ENCODE results near the gene PDE2A.

Gene PDE2A

DNA sequence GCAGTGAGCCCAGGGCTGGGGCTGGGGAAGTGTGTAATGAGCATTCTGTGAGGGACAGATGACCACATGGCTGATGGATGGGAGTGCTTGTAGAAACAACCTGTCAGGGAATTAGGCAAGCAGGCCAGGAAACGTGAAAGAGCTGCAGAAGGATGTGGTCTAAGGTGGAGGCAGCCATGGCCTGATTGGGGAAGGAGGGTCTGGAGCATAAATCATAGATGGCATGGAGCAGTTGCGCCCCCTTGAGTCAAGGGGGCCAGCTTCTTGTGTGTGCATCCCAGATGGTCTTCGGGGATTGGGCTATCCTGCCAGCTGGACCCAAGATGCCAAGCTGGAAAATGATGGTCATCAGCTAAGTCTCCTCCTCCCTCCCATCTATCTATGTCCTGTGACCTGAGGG is 120.5 kb downstream of the PDE2A start:
- TF ChIP-seq MYC (IDR thresholded peaks at IDR 0.05; ENCODE audit: low read depth, low read length) (no peak), MAX (IDR thresholded peaks at IDR 0.05; ENCODE audit: low read depth, low read length) (peak; percentile 53; the same call in 1 of the 2 replicates), POLR2A (IDR thresholded peaks at IDR 0.05; ENCODE audit: extremely low read depth, insufficient read length) (no peak), CTCF (IDR thresholded peaks at IDR 0.05; ENCODE audit: low read depth, low read length) (peak; percentile 70)
- peak; percentile 74 for DNase-seq (ENCODE audit: low read depth)
- no peak overlapping the region for H3K4me3 ChIP-seq (ENCODE audit: low read depth, low read length)

DNA sequence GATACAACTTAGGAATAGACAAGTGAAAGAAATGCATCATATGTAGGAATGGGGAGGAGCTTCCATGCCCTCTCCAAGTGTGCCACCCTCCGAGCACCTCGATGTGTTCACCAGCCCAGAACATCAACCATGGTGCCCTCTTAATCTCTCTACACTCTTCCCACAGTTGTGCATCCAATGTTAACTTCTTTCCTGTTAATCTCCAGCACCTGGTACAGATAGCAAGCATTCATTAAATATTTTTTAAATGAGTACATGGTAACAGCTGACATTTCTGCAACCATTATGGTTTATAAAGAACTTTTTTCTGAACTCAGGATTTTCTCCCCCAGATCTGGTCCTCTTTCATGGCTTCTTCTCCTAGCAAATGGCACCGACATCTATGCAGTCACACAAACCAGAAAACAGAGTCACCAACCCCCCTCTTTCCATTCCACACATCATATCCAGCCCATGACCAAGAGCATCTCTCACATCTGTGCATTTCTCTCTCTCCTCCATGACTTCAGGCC is 121.8 kb downstream of the PDE2A start:
- TF ChIP-seq POLR2A (IDR thresholded peaks at IDR 0.05; ENCODE audit: extremely low read depth, insufficient read length) (no peak), MAX (IDR thresholded peaks at IDR 0.05; ENCODE audit: low read depth, low read length) (no peak), CTCF (IDR thresholded peaks at IDR 0.05; ENCODE audit: low read depth, low read length) (no peak), MYC (IDR thresholded peaks at IDR 0.05; ENCODE audit: low read depth, low read length) (no peak)
- no peak for DNase-seq (ENCODE audit: low read depth)
- H3K4me3 ChIP-seq (ENCODE audit: low read depth, low read length) = no peak overlapping the region

GRCh38 chr11:72551571-72551970 is 122.7 kb downstream of the PDE2A start:
- TF ChIP-seq CTCF (IDR thresholded peaks at IDR 0.05; ENCODE audit: low read depth, low read length) = no peak
- TF ChIP-seq MAX (IDR thresholded peaks at IDR 0.05; ENCODE audit: low read depth, low read length) = no peak
- TF ChIP-seq POLR2A (IDR thresholded peaks at IDR 0.05; ENCODE audit: extremely low read depth, insufficient read length) = no peak
- DNase-seq (ENCODE audit: low read depth) = no peak
- H3K4me3 ChIP-seq (ENCODE audit: low read depth, low read length) = no peak overlapping the region

DNA sequence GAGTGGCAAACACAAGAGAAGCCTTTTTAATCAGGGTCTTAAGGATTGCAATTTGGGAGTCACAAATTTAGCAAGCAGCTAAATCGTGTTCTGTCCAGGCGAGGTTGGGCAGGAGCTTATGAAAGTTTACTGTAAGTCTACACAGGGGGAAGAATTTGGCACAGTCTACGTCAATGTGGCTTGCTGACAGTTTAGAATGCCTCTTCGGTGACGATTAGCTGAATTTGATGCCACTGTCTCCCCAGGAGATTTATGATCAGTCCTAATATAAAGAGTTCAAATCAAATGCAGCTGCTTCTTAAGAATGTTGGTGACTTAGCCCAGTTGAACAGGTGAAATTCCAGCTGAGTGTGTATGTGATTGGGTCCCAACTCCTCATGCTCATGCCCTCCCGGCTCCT is 125.8 kb downstream of the PDE2A start:
- no peak overlapping the region for H3K4me3 ChIP-seq (ENCODE audit: low read depth, low read length)
- TF ChIP-seq POLR2A (IDR thresholded peaks at IDR 0.05; ENCODE audit: extremely low read depth, insufficient read length) (no peak), MYC (IDR thresholded peaks at IDR 0.05; ENCODE audit: low read depth, low read length) (no peak), CTCF (IDR thresholded peaks at IDR 0.05; ENCODE audit: low read depth, low read length) (no peak), MAX (IDR thresholded peaks at IDR 0.05; ENCODE audit: low read depth, low read length) (no peak)
- no peak for DNase-seq (ENCODE audit: low read depth)

- H3K4me3 ChIP-seq (ENCODE audit: low read depth, low read length) = no peak overlapping the region
- no peak for TF ChIP-seq CTCF (IDR thresholded peaks at IDR 0.05; ENCODE audit: low read depth, low read length)
- no peak for TF ChIP-seq POLR2A (IDR thresholded peaks at IDR 0.05; ENCODE audit: extremely low read depth, insufficient read length)
- TF ChIP-seq MYC (IDR thresholded peaks at IDR 0.05; ENCODE audit: low read depth, low read length) = no peak
- no peak for TF ChIP-seq MAX (IDR thresholded peaks at IDR 0.05; ENCODE audit: low read depth, low read length)
- DNase-seq (ENCODE audit: low read depth) = no peak
These were observed 127.4 kb downstream of the PDE2A start for GRCh38 chr11:72546866-72547265.

- H3K4me3 ChIP-seq (ENCODE audit: low read depth, low read length) = no peak overlapping the region
- TF ChIP-seq POLR2A (IDR thresholded peaks at IDR 0.05; ENCODE audit: extremely low read depth, insufficient read length) = no peak
- TF ChIP-seq MYC (IDR thresholded peaks at IDR 0.05; ENCODE audit: low read depth, low read length) = no peak
- no peak for TF ChIP-seq CTCF (IDR thresholded peaks at IDR 0.05; ENCODE audit: low read depth, low read length)
- no peak for TF ChIP-seq MAX (IDR thresholded peaks at IDR 0.05; ENCODE audit: low read depth, low read length)
- DNase-seq (ENCODE audit: low read depth) = no peak
These were observed 129.6 kb downstream of the PDE2A start for GRCh38 chr11:72544589-72544988.
